HG03521 (cell line): ENCODE measurements around the gene CASD1.
A peak's percentile ranks its signal among the peaks of the same experiment; 100 is the strongest.

ENCODE experiments used
- ATAC-seq: cut with Tn5 transposase; IDR thresholded peaks from one replicate; pipeline ENCODE4 v1.9.1; 2021; ENCODE audit warnings: mild to moderate bottlenecking, moderate library complexity; ENCODE audit not compliant: unreplicated experiment

The CASD1 gene

DNA sequence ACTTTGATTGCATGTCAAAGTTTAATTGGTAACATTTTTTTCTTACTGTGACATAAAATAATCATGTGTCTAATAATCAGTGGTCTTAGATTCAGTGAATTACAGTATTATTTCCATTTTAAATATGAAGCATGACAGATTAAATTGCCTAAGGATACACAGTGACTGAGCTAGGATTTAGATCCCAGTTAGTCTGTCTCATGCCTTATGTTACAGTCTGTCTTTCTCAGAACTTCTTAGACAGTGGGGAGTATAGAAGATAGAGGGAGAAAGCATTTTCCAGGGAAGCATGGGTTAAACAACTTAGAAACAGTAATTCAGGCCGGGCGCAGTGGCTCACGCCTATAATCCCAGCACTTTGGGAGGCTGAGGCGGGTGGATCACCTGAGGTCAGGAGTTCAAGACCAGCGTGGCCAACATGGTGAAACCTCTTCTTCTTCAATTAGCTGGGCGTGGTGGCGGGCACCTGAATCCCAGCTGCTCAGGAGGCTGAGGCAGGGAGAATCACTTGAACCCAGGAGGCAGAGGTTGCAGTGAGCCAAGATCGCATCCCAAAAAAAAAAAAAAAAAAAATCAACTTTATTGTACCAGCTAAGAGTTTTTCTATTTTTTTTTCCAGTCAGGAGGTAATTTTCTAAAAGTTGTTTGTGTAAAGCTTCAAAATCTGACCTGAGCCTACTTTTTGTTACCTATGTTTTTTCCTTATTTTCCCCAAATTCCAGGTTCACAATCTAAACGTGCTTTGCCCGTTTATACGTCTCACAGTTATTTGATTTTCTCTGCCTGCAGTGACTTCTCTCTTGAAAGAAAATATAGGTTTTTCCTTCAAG, 3.3 kb downstream of the CASD1 start:
- ATAC-seq = no peak

DNA sequence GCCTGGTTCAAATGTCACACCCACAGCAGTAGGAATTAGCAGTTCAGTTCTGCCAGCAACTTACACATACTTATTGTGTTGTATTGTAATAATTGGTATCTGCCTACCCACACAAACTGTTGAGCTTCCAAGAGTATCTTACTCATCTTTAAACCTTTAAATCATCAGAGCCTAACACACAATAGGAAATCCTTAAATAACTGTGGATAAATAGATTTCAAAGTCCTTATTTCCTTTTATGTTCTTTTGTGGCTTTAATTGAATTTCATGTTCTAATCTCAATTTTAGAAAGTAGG, 3.9 kb downstream of the CASD1 start:
- ATAC-seq = no peak

GRCh38 chr7:94514140-94514889, 4.7 kb downstream of the CASD1 start:
- no peak for ATAC-seq

- no peak for ATAC-seq
Measured at GRCh38 chr7:94514917-94515316, 5.3 kb downstream of the CASD1 start.

GRCh38 chr7:94525923-94526322, 16.3 kb downstream of the CASD1 start:
- ATAC-seq = no peak

DNA sequence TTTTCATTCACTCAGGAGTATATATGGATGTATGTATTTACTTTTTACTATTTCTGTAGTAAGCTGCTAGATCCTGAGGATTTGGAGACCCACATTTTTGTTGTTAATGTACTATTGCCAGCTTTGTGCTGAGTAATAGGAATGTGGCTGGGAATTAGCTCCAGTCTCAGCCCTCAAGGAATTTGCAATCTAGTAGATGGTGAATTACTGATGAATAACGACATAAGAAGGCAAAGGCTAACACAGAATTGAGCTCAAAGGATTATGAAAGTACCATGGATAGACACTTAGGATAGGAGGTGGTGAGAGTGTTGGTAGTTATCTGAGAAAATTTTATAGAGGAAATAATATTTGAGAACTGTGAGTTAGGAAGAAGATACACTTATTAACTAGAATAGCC, 19.9 kb downstream of the CASD1 start:
- ATAC-seq = no peak

- ATAC-seq = no peak
Measured at GRCh38 chr7:94530109-94530508, 20.5 kb downstream of the CASD1 start.

GRCh38 chr7:94532676-94533075, 23.1 kb downstream of the CASD1 start:
- no peak for ATAC-seq

DNA sequence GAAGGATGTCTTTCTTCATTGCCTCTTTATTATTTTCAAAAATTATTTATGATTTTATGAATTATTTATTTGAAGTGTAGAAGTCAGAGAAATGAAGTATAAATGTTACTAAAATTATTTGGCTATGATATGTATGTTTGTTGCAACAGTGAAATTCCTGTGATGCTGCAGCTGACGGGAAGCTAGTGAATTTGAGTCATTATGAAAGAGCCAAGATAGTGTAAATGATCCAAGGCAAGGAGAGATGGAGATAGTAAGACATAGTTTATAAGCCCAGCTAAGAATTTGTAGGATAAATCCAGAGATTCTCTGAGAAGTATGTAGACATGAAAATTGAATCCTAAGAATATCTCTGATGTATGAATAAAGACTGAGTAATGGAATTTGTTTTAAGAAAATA, 30.8 kb downstream of the CASD1 start:
- ATAC-seq = no peak

DNA sequence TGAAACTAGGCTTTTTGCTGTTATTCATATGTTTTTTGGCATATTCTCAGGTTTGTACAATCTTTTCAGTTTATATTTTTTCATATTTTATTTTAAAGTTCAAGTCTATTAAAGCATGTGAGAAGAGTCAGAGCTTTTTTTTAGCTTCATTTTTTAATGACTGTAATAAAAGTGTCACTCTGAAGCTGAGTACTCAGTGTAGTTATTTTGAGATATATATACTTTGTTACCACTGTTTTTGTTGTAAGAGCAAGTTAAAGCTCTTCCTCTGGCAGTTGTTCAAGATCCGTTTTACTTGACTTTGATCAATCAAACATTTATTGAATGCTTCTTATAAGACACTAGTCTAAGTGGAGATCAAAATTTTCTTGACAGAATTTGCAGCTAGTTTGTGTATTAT, 37.5 kb downstream of the CASD1 start:
- ATAC-seq = no peak

- ATAC-seq = peak; percentile 75
Measured at GRCh38 chr7:94556028-94556427, 46.4 kb downstream of the CASD1 start.

DNA sequence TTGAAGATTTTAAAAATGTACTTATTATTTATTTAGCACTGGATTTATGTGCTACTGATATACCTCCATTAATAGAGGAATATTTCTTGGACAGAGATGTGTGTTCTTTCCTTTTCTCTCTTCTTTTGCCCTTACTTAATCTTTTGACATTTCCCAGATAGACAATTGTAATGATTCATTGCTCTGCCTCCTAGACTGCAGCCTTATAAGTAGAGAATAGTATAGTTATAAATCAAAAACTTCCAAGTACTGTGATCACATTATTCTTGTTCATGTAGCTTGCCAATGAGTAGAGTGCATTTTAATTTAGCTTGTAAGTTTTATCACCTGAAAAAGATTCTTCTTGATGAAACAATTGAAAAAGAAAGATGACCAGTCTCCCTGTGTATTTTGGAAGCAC, 47.6 kb downstream of the CASD1 start:
- no peak for ATAC-seq

DNA sequence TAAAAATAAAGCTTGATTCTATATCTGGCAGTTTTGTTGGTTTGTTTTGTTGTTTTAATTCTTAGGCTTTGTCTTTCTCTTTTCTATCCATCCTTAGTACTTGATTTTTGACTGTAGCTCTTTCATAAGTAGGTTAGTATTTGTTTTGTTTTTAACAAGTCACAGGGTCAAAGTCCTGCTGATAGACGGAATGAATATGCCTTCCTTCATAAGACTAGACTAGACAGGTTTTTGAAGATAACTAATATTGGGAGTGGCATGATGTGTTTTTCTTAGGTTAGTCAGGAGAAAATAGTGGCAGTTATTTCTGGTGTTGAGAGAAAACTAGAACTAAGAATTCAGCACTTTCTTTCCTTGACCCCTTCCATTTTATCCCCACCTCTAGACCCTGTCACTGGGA, 50.4 kb downstream of the CASD1 start:
- no peak for ATAC-seq

- no peak for ATAC-seq
Measured at GRCh38 chr7:94561841-94562514, 52.4 kb downstream of the CASD1 start.

GRCh38 chr7:94562525-94562924, 52.9 kb downstream of the CASD1 start:
- ATAC-seq = no peak

GRCh38 chr7:94565247-94565894, 55.8 kb downstream of the CASD1 start:
- ATAC-seq = no peak

- ATAC-seq = no peak
Measured at GRCh38 chr7:94567396-94567795, 57.8 kb downstream of the CASD1 start.

DNA sequence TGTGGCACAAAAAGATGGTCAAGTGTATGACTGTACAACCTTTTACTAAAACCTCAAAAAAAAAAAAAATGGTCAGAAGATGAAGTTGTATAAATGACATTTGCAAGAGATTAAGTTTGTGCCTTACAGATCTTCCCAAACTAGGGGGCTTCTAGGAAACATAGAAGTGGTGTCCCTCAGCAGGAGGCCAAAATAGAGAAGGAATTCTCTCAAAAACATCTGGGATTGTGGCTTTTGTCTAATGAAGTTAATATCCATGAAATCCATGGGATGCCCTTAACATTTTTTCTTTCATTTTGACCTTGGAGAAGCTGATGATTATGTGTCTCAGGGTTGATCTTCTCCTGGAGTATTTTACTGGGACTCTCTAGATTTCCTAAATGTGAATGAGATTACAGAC, 62.2 kb downstream of the CASD1 start:
- no peak for ATAC-seq

GRCh38 chr7:94575646-94576045, 66.0 kb downstream of the CASD1 start:
- no peak for ATAC-seq

DNA sequence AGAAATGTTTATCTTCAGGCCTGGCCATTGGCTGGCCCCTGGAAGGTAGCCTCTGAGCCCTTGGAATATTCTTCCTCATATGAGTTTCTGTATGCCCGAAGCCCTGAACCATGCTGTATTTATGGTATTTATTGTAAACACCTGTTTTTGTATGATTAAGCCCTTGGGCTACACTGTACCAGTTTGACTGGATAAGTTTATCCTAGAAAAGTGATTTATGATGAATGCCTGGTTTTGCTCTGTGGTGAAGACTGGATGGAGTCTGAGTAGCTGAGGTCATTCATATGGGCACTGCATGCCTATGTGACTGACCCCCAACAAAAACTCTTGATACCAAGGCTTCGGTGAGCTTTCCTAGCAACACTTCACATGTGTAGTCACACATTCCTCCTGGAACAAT, 66.7 kb downstream of the CASD1 start:
- no peak for ATAC-seq

- ATAC-seq = no peak
Measured at GRCh38 chr7:94577357-94577756, 67.7 kb downstream of the CASD1 start.

DNA sequence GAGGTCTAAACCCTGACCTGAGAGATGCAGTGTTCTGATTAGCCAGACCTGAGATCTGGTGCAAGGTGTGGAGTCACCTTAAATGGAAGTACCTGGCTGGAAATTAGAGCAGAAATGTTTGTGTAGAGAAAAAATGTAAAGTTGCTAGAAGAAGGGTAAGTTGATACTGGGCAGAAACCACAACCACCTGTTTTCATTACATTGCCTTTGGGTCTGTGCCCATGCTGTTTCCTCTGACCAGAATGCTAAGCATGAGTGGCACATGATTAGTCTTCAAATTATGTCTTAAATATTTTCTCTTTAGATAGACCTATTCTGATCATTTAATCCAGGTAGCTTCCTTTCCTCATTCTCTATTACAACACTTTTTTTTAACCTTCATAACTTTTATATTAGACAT, 69.0 kb downstream of the CASD1 start:
- ATAC-seq = no peak
